ENCODE measurements around the gene DGKG. TPM values are rescaled to one million over a fixed set of nuclear protein-coding genes. Genes with fewer than 3 reads are reported as not detected.

The DGKG gene
- total RNA-seq, 2 donors from 2014 or later: 0.17 to 0.64 TPM

- TF ChIP-seq CTCF (IDR thresholded peaks at IDR 0.05): no peak
- intact Hi-C loops (cut with DNase I): no loop called here
- H3K36me3 ChIP-seq: no peaks in the 10 kb centered on the region
Measured at GRCh38 chr3:186257866-186258265, 104.2 kb downstream of the DGKG start.

GRCh38 chr3:186255703-186256331 lies 106.2 kb downstream of the DGKG start:
- no peaks in the 10 kb centered on the region for H3K36me3 ChIP-seq
- no peak overlapping the region for H3K9ac ChIP-seq (ENCODE audit: low read depth in 2 of 2, low read length in 2 of 2)
- H3K27ac ChIP-seq: no peak overlapping the region
- H3K4me1 ChIP-seq: no peaks in the 10 kb centered on the region
- TF ChIP-seq CTCF (IDR thresholded peaks at IDR 0.05): no peak
- no peak for DNase-seq
- no peaks in the 10 kb centered on the region for H3K27me3 ChIP-seq
- H3K4me3 ChIP-seq: no peak overlapping the region
- intact Hi-C loops (cut with DNase I): no loop called here
- no peaks in the 10 kb centered on the region for H3K9me3 ChIP-seq

More at GRCh38 chr3:186257866-186258265, 104.2 kb downstream of the DGKG start:
- Histone ChIP-seq H3K4me3 (no peak overlapping the region), H3K9ac (ENCODE audit: low read depth in 2 of 2, low read length in 2 of 2) (no peak overlapping the region), H3K27ac (no peak overlapping the region), H3K27me3 (no peaks in the 10 kb centered on the region), H3K9me3 (no peaks in the 10 kb centered on the region), H3K4me1 (no peaks in the 10 kb centered on the region)
- DNase-seq: no peak

- no peak overlapping the region for H3K4me3 ChIP-seq
- intact Hi-C loops (cut with DNase I): no loop called here
- DNase-seq: no peak
- H3K4me1 ChIP-seq: no peaks in the 10 kb centered on the region
- H3K9me3 ChIP-seq: no peaks in the 10 kb centered on the region
- no peaks in the 10 kb centered on the region for H3K36me3 ChIP-seq
- H3K27me3 ChIP-seq: no peaks in the 10 kb centered on the region
- H3K9ac ChIP-seq (ENCODE audit: low read depth in 2 of 2, low read length in 2 of 2): no peak overlapping the region
- no peak for TF ChIP-seq CTCF (IDR thresholded peaks at IDR 0.05)
- no peak overlapping the region for H3K27ac ChIP-seq
Measured at GRCh38 chr3:186254676-186255650, 107.1 kb downstream of the DGKG start.

- no peak for TF ChIP-seq CTCF (IDR thresholded peaks at IDR 0.05)
- no peaks in the 10 kb centered on the region for H3K36me3 ChIP-seq
- H3K27ac ChIP-seq: no peak overlapping the region
- intact Hi-C loops (cut with DNase I): no loop called here
- H3K4me3 ChIP-seq: no peak overlapping the region
- H3K4me1 ChIP-seq: no peaks in the 10 kb centered on the region
- no peaks in the 10 kb centered on the region for H3K27me3 ChIP-seq
- no peaks in the 10 kb centered on the region for H3K9me3 ChIP-seq
- DNase-seq: no peak
- H3K9ac ChIP-seq (ENCODE audit: low read depth in 2 of 2, low read length in 2 of 2): no peak overlapping the region
Measured at GRCh38 chr3:186251948-186252619, 110.0 kb downstream of the DGKG start.

- no peaks in the 10 kb centered on the region for H3K27me3 ChIP-seq
- TF ChIP-seq CTCF (IDR thresholded peaks at IDR 0.05): no peak
- no peaks in the 10 kb centered on the region for H3K36me3 ChIP-seq
- no peak overlapping the region for H3K4me3 ChIP-seq
- no peaks in the 10 kb centered on the region for H3K9me3 ChIP-seq
- H3K27ac ChIP-seq: no peak overlapping the region
- intact Hi-C loops (cut with DNase I): no loop called here
- no peak overlapping the region for H3K9ac ChIP-seq (ENCODE audit: low read depth in 2 of 2, low read length in 2 of 2)
- no peaks in the 10 kb centered on the region for H3K4me1 ChIP-seq
- no peak for DNase-seq
Measured at GRCh38 chr3:186248850-186249249, 113.2 kb downstream of the DGKG start.
